NCI-H2171 treated with DMSO at 0.1 percent for 48 hours (cell line): ENCODE results near the gene KIAA0232.

Source experiments
- DNase-seq: peaks from one replicate; lab custom pipeline; 2025; lab: John Stamatoyannopoulos, UW

The KIAA0232 gene

GRCh38 chr4:6920171-6920570 is 137.6 kb downstream of the KIAA0232 start:
- DNase-seq = no peak

GRCh38 chr4:6923507-6923906 is 141.0 kb downstream of the KIAA0232 start:
- no peak for DNase-seq

- no peak for DNase-seq
Measured at GRCh38 chr4:6924361-6924779, 141.8 kb downstream of the KIAA0232 start.

- DNase-seq = no peak
Measured at GRCh38 chr4:6925357-6925836, 142.9 kb downstream of the KIAA0232 start.

GRCh38 chr4:6926081-6926480 is 143.6 kb downstream of the KIAA0232 start:
- DNase-seq = no peak

- DNase-seq = no peak
Measured at GRCh38 chr4:6926681-6927478, 144.4 kb downstream of the KIAA0232 start.

GRCh38 chr4:6928081-6928480 is 145.6 kb downstream of the KIAA0232 start:
- DNase-seq = peak; percentile 79

- DNase-seq = no peak
Measured at GRCh38 chr4:6929339-6929811, 146.8 kb downstream of the KIAA0232 start.

- DNase-seq = peak; percentile 20
Measured at GRCh38 chr4:6929812-6930464, 147.4 kb downstream of the KIAA0232 start.

- DNase-seq = no peak
Measured at GRCh38 chr4:6932475-6932874, 149.9 kb downstream of the KIAA0232 start.

GRCh38 chr4:6932918-6933317 is 150.4 kb downstream of the KIAA0232 start:
- DNase-seq = no peak
